Upper lobe of left lung (tissue), 6 donors: Measurements from ENCODE around the gene SARDH. TPM values are rescaled to one million over a fixed set of nuclear protein-coding genes. Genes with fewer than 3 reads are reported as not detected.

Source experiments
- ATAC-seq, 2 donors: fragments of 200-7000 bp; cut with Tn5 transposase; one replicate each; pipeline ENCODE4 v1.9.1; 2022; ENCODE audit warnings: mild to moderate bottlenecking in 2 of 2, moderate library complexity in 2 of 2; ENCODE audit not compliant: low FRiP score in 2 of 2
- DNase-seq, 2 donors: peaks; one replicate each; pipeline ENCODE4 v3.0.0-alpha.2; 2019 to 2020
- H3K27ac ChIP-seq, 4 donors: fragments of 200-600 bp; sonication (generic); one replicate each; pipeline ENCODE4 v1.5.1; 2016 to 2019
- H3K27me3 ChIP-seq, 4 donors: fragments of 200-600 bp; sonication (generic); one replicate each; pipeline ENCODE4 v1.5.1; 2017 to 2019
- H3K36me3 ChIP-seq, 4 donors: fragments of 200-600 bp; sonication (generic); one replicate each; pipeline ENCODE4 v1.5.1; 2016 to 2019
- H3K4me1 ChIP-seq, 4 donors: fragments of 200-600 bp; sonication (generic); one replicate each; pipeline ENCODE4 v1.5.1; 2018 to 2019
- H3K4me3 ChIP-seq, 4 donors: fragments of 200-600 bp; sonication (generic); one replicate each; pipeline ENCODE4 v1.5.1; 2017 to 2019; ENCODE audit warnings: mild to moderate bottlenecking in 2 of 4, moderate library complexity in 1 of 4
- H3K9me3 ChIP-seq, 4 donors: fragments of 200-600 bp; sonication (generic); one replicate each; pipeline ENCODE4 v1.5.1; 2018 to 2019
- EP300 ChIP-seq, 4 donors: sonication (generic); formaldehyde crosslinking; IDR thresholded peaks; one replicate each; pipeline ENCODE4 v1.5.1; 2017; ENCODE audit warnings: antibody characterized with exemption in 4 of 4, control low read depth in 2 of 4
- POLR2A ChIP-seq, 4 donors: fragments of 450-650 bp; IDR thresholded peaks; one replicate each; pipeline ENCODE4 v1.5.1; 2016 to 2017; ENCODE audit warnings: antibody characterized with exemption in 4 of 4, mild to moderate bottlenecking in 2 of 4
- POLR2AphosphoS5 ChIP-seq, 2 donors: sonication (generic); formaldehyde crosslinking; IDR thresholded peaks; one replicate each; pipeline ENCODE4 v1.5.1; 2017; ENCODE audit warnings: antibody characterized with exemption in 2 of 2
- WGBS, 2 donors: methylation state at CpG; one replicate each; pipeline ENCODE4 v1.1.5; 2017 to 2018; 5-methylcytosine and 5-hydroxymethylcytosine counted together
- total RNA-seq, 6 donors: library from RNA; depleted of rRNA in 4 of 6; stranded (reverse); fragments of >200 nt in 4 of 6; gene quantifications; one replicate each; pipeline versions ENCODE4 v1.1.0 to v1.2.1, GENCODE V29; 2016 to 2021
- TF ChIP-seq, protein P1 (sequence below), 6 experiments: fragments of 450-650 bp in 4 of 6; fragments of 200-600 bp in 2 of 6; sonication (generic) in 2 of 6; IDR thresholded peaks; one replicate each; pipeline ENCODE4 v1.5.1; 2016 to 2019; ENCODE audit warnings: antibody characterized with exemption in 6 of 6
- donor health status: DM: no; HTN: no; CAD: no; lungs with moderate emphysema.
- donor health status: DM: no; HTN: yes; CAD: no; lungs with severe emphysema.

SARDH gene
- total RNA-seq, 6 donors from 2014 or later: 0.79 to 37.7 (median 4.2) TPM

DNA sequence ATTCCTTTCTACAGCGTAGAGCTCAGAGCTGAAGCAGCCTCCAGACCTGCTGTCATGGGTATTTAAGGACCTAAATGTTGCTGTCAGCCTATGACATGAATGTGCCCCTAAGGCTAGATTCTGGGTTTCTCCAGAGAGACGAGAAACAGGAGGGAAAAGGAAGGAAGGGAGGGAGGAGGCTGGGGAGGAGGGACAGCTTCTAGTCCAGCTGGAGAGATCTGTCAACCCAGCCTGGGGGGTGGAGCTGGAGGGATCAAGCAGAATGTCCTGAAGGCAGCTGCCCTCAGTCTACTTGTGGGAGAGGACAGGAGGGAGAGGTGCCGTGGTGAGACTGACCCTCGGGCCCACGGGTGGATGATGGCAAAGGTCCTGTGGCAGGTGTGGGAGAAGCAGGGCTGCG, 103.1 kb downstream of the SARDH start:
- H3K9me3 ChIP-seq: no peaks in the 10 kb centered on the region
- DNase-seq (no peak), ATAC-seq (no peak)
- no peak overlapping the region for H3K4me3 ChIP-seq
- peak overlapping the region in 1 of 4 donors; percentile 11 for H3K27ac ChIP-seq
- no peak for TF ChIP-seq POLR2AphosphoS5 (IDR thresholded peaks at IDR 0.05)
- TF ChIP-seq POLR2A (IDR thresholded peaks at IDR 0.05): no peak
- TF ChIP-seq, protein P1, sequence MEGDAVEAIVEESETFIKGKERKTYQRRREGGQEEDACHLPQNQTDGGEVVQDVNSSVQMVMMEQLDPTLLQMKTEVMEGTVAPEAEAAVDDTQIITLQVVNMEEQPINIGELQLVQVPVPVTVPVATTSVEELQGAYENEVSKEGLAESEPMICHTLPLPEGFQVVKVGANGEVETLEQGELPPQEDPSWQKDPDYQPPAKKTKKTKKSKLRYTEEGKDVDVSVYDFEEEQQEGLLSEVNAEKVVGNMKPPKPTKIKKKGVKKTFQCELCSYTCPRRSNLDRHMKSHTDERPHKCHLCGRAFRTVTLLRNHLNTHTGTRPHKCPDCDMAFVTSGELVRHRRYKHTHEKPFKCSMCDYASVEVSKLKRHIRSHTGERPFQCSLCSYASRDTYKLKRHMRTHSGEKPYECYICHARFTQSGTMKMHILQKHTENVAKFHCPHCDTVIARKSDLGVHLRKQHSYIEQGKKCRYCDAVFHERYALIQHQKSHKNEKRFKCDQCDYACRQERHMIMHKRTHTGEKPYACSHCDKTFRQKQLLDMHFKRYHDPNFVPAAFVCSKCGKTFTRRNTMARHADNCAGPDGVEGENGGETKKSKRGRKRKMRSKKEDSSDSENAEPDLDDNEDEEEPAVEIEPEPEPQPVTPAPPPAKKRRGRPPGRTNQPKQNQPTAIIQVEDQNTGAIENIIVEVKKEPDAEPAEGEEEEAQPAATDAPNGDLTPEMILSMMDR (IDR thresholded peaks at IDR 0.05): no peak
- no peak for TF ChIP-seq EP300 (IDR thresholded peaks at IDR 0.05)
- H3K36me3 ChIP-seq: no peaks in the 10 kb centered on the region
- no peaks in the 10 kb centered on the region for H3K27me3 ChIP-seq
- WGBS, 2 donors: 29 to 75% methylated on average over 4 to 6 of the region's 6 CpGs
- peaks cover 0 to 14% (median 9%) of the 10 kb centered on the region in 4 donors for H3K4me1 ChIP-seq

DNA sequence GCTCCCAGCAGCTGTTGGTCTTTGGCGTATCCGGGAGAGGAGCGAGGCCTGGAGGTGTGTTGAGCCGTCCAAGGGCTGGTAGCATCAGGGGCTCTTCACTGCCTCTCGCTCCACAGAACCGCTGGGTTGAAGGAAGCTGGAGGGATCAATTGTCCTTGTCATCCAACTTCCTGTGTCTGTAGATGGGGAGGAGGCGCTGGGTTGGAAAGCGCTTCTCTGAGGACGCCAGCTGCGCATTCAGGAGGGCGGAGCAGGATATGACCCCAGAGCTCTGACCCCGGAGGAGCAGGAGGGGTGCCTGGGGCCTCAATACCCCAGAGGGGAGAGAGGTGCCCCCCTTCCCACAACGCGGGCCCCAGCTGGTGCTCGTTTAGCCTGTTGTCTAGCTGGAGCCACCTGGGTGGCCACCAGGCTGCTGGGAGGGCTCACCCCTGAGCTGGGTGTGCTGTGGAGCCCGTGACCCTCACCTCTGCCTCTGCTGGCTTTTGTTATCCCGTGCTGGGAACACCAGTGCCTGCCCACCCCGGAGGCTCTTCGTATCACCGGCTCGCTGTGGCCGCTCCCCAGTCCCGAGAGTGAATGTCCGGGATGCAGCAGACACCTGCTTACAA, 104.0 kb downstream of the SARDH start:
- WGBS, 2 donors: 49 to 61% methylated on average over 16 to 24 of the region's 24 CpGs
- Histone ChIP-seq H3K27ac (peak overlapping the region in 1 of 4 donors; percentile 11), H3K27me3 (no peaks in the 10 kb centered on the region), H3K36me3 (no peaks in the 10 kb centered on the region), H3K4me3 (no peak overlapping the region), H3K9me3 (no peaks in the 10 kb centered on the region), H3K4me1 (peaks cover 0 to 14% (median 9%) of the 10 kb centered on the region in 4 donors)
- ATAC-seq (no peak), DNase-seq (no peak)
- no peak for TF ChIP-seq POLR2AphosphoS5 (IDR thresholded peaks at IDR 0.05)
- no peak for TF ChIP-seq POLR2A (IDR thresholded peaks at IDR 0.05)
- TF ChIP-seq, protein P1 (IDR thresholded peaks at IDR 0.05): no peak
- TF ChIP-seq EP300 (IDR thresholded peaks at IDR 0.05): no peak

DNA sequence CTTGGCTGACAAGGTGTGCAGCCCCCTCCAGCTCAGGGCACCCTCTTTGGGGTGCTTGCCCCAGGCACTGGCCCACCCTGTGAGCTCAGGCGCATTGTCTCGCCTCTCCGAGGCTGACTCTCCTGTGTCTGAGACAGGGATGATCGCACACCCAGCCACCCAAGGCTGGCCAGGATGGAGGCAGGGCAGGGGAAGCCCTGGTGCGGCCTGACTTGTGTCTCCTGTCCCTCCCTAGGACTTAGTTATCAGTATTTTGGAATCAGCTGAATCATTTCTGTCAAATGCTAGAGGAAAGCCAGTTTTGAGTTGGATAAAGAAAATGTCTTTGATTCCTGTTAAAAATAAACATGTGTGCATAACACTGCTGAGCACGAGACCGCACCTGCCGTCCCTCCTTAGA, 104.5 kb downstream of the SARDH start:
- Histone ChIP-seq H3K27ac (peak overlapping the region in 1 of 4 donors; percentile 17), H3K36me3 (no peaks in the 10 kb centered on the region), H3K4me3 (no peak overlapping the region), H3K9me3 (no peaks in the 10 kb centered on the region), H3K27me3 (no peaks in the 10 kb centered on the region), H3K4me1 (peaks cover 0 to 14% (median 9%) of the 10 kb centered on the region in 4 donors)
- ATAC-seq (no peak), DNase-seq (no peak)
- TF ChIP-seq POLR2A (IDR thresholded peaks at IDR 0.05) (no peak), POLR2AphosphoS5 (IDR thresholded peaks at IDR 0.05) (no peak)
- TF ChIP-seq, protein P1 (IDR thresholded peaks at IDR 0.05): no peak
- 50 to 61% methylated on average over 8 of the region's 8 CpGs for WGBS, 2 donors

DNA sequence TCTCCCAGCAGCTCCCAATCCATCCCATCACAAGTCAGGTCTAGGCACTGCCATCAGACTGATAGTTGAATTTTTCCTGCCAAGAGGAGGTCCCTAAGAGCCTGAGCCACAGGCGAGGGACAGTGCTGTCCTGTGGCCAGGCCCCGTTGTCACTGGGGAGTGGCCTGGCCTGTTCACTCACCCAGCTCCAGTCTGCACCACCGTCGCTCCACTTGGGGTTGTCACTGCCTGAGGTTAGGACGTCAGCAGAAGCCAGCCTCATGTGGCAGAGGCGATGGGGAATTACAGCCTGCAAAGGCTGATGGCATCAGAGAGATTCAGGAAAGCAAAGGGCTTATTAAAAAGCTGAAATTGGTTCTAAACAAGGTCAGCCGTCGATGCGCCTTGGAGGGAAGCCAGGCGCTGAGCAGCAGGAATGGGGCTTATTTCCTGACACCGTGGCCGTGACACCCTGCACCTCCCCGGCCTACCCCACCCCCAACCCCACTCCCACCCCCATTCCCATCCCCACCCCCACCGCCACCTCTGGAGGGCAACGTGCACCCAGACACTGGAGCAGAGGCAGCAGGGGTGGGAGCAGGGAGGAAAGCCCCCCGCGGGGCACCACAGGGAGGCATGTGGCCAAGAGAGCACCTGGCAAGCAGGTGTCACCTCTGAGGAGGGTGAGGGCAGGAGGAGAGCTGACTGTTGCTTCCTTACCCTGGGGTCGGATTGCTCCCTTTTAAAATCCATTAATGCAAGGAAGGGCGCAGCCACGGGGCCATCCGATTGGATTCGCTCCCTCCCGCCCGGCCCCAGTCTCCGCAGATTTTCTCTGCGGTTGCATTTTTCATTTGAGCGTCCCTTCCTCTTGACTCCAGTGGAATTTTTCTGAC, 105.1 kb downstream of the SARDH start:
- Histone ChIP-seq H3K4me3 (no peak overlapping the region), H3K27me3 (no peaks in the 10 kb centered on the region), H3K9me3 (no peaks in the 10 kb centered on the region), H3K36me3 (no peaks in the 10 kb centered on the region), H3K27ac (peak overlapping the region in 1 of 4 donors; percentile 17), H3K4me1 (peaks cover 0 to 14% (median 9%) of the 10 kb centered on the region in 4 donors)
- TF ChIP-seq EP300 (IDR thresholded peaks at IDR 0.05) (no peak), POLR2A (IDR thresholded peaks at IDR 0.05) (no peak), POLR2AphosphoS5 (IDR thresholded peaks at IDR 0.05) (no peak)
- TF ChIP-seq, protein P1 (IDR thresholded peaks at IDR 0.05): no peak
- no peak for ATAC-seq
- WGBS, 2 donors: 68 to 83% methylated on average over 16 to 27 of the region's 27 CpGs
- no peak for DNase-seq
